Duodenal mucosa (tissue), 2 donors: ENCODE measurements around the gene CCL14.

ENCODE experiments used
- H3K27ac ChIP-seq: one replicate; pipeline ENCODE4 v1.7.0; 2013; ENCODE audit warnings: low read depth, low read length
- H3K27me3 ChIP-seq, 2 donors: one replicate each; pipeline ENCODE4 v1.7.0; 2013; ENCODE audit warnings: low read length in 2 of 2, control low read depth in 1 of 2; ENCODE audit not compliant: insufficient read depth in 2 of 2, control insufficient read depth in 1 of 2
- H3K36me3 ChIP-seq, 2 donors: one replicate each; pipeline ENCODE4 v1.7.0; 2013; ENCODE audit warnings: low read length in 2 of 2, control low read depth in 1 of 2; ENCODE audit not compliant: insufficient read depth in 2 of 2, control insufficient read depth in 1 of 2
- H3K4me1 ChIP-seq, 2 donors: one replicate each; pipeline ENCODE4 v1.7.0; 2013; ENCODE audit warnings: low read length in 2 of 2, control low read depth in 1 of 2; ENCODE audit not compliant: insufficient read depth in 2 of 2, control insufficient read depth in 1 of 2
- H3K4me3 ChIP-seq, 2 donors: one replicate each; pipeline ENCODE4 v1.7.0; 2013; ENCODE audit warnings: low read length in 2 of 2, low read depth in 1 of 2
- H3K9ac ChIP-seq, 2 donors: one replicate each; pipeline ENCODE4 v1.7.0; 2013; ENCODE audit warnings: low read length in 2 of 2, low read depth in 1 of 2
- H3K9me3 ChIP-seq, 2 donors: one replicate each; pipeline ENCODE4 v1.7.0; 2013; ENCODE audit warnings: low read length in 2 of 2, control low read depth in 1 of 2; ENCODE audit not compliant: control insufficient read depth in 1 of 2

The CCL14 gene

GRCh38 chr17:36014946-36015345 is 28.4 kb upstream of the CCL14 start:
- Histone ChIP-seq H3K4me1 (no peaks in the 10 kb centered on the region), H3K36me3 (no peaks in the 10 kb centered on the region), H3K27me3 (no peaks in the 10 kb centered on the region), H3K9me3 (no peaks in the 10 kb centered on the region), H3K27ac (no peak overlapping the region), H3K9ac (no peak overlapping the region), H3K4me3 (no peak overlapping the region)

- no peaks in the 10 kb centered on the region for H3K36me3 ChIP-seq
- no peak overlapping the region for H3K9ac ChIP-seq
- peaks cover 0 to 7% of the 10 kb centered on the region in 2 donors for H3K4me1 ChIP-seq
- H3K9me3 ChIP-seq = peaks cover 5 to 6% of the 10 kb centered on the region in 2 donors
- no peaks in the 10 kb centered on the region for H3K27me3 ChIP-seq
- H3K4me3 ChIP-seq = no peak overlapping the region
- H3K27ac ChIP-seq = no peak overlapping the region
Measured at GRCh38 chr17:36011201-36011600, 24.7 kb upstream of the CCL14 start.

GRCh38 chr17:36008998-36009665 is 22.6 kb upstream of the CCL14 start:
- Histone ChIP-seq H3K36me3 (no peaks in the 10 kb centered on the region), H3K9ac (no peak overlapping the region), H3K9me3 (peaks cover 5 to 6% of the 10 kb centered on the region in 2 donors), H3K4me3 (no peak overlapping the region), H3K27me3 (no peaks in the 10 kb centered on the region), H3K27ac (no peak overlapping the region), H3K4me1 (peaks cover 2 to 18% of the 10 kb centered on the region in 2 donors)

GRCh38 chr17:36004594-36005108 is 18.1 kb upstream of the CCL14 start:
- Histone ChIP-seq H3K9ac (no peak overlapping the region), H3K36me3 (no peaks in the 10 kb centered on the region), H3K4me3 (no peak overlapping the region), H3K27ac (no peak overlapping the region), H3K9me3 (peaks cover 5 to 6% of the 10 kb centered on the region in 2 donors), H3K4me1 (peaks cover 14 to 29% of the 10 kb centered on the region in 2 donors), H3K27me3 (no peaks in the 10 kb centered on the region)

- H3K36me3 ChIP-seq = peaks cover 0 to 12% of the 10 kb centered on the region in 2 donors
- no peaks in the 10 kb centered on the region for H3K9me3 ChIP-seq
- H3K9ac ChIP-seq = no peak overlapping the region
- H3K4me3 ChIP-seq = no peak overlapping the region
- peaks cover 14 to 29% of the 10 kb centered on the region in 2 donors for H3K4me1 ChIP-seq
- no peaks in the 10 kb centered on the region for H3K27me3 ChIP-seq
- no peak overlapping the region for H3K27ac ChIP-seq
Measured at GRCh38 chr17:36002631-36003030, 16.1 kb upstream of the CCL14 start.

GRCh38 chr17:36001862-36002603 is 15.5 kb upstream of the CCL14 start:
- peak overlapping the region; percentile 71 for H3K27ac ChIP-seq
- peaks cover 0 to 12% of the 10 kb centered on the region in 2 donors for H3K36me3 ChIP-seq
- peak overlapping the region; percentile 48 for H3K9ac ChIP-seq
- H3K4me1 ChIP-seq = peaks cover 14 to 23% of the 10 kb centered on the region in 2 donors
- H3K4me3 ChIP-seq = peak overlapping the region; percentile 64 to 70
- no peaks in the 10 kb centered on the region for H3K27me3 ChIP-seq
- no peaks in the 10 kb centered on the region for H3K9me3 ChIP-seq

- Histone ChIP-seq H3K4me3 (peak within 1 kb of the TSS; percentile 64 to 70), H3K27ac (peak within 1 kb of the TSS; percentile 71), H3K27me3 (no peaks in the 10 kb centered on the region), H3K9me3 (no peaks in the 10 kb centered on the region), H3K36me3 (peaks cover 0 to 12% of the 10 kb centered on the region in 2 donors), H3K4me1 (peaks cover 14 to 22% of the 10 kb centered on the region in 2 donors), H3K9ac (peak within 1 kb of the TSS; percentile 48)
Measured at GRCh38 chr17:36001110-36001771, 14.7 kb upstream of the CCL14 start, which contains the start of gene CCL15. Gene CCL15 (minus strand): TSS chr17:36001553. CDS start chr17:36001492, 61 bp downstream.

GRCh38 chr17:36000732-36001109 is 14.2 kb upstream of the CCL14 start:
- Histone ChIP-seq H3K4me3 (peak overlapping the region; percentile 64 to 70), H3K9me3 (no peaks in the 10 kb centered on the region), H3K36me3 (peaks cover 0 to 12% of the 10 kb centered on the region in 2 donors), H3K27me3 (no peaks in the 10 kb centered on the region), H3K9ac (peak overlapping the region; percentile 34 to 48), H3K4me1 (peaks cover 14 to 22% of the 10 kb centered on the region in 2 donors), H3K27ac (peak overlapping the region; percentile 71)

- Histone ChIP-seq H3K4me3 (no peak overlapping the region), H3K27ac (no peak overlapping the region), H3K9me3 (peaks cover 0 to 5% of the 10 kb centered on the region in 2 donors), H3K27me3 (no peaks in the 10 kb centered on the region), H3K36me3 (peaks cover 0 to 15% of the 10 kb centered on the region in 2 donors), H3K4me1 (peaks cover 8 to 10% of the 10 kb centered on the region in 2 donors), H3K9ac (no peak overlapping the region)
Measured at GRCh38 chr17:35998756-35999155, 12.2 kb upstream of the CCL14 start.
